ENCODE results near the gene OVOL1. TPM values are rescaled to one million over a fixed set of nuclear protein-coding genes. Genes with fewer than 3 reads are reported as not detected.
"Not testable (repeated sequence)": the region's sequence is repeated elsewhere in the genome, so short reads cannot be mapped to it uniquely, and the experiment has no call there.

OVOL1 gene
- total RNA-seq, 1 experiment from 2014 or later, result 10.5 TPM

DNA sequence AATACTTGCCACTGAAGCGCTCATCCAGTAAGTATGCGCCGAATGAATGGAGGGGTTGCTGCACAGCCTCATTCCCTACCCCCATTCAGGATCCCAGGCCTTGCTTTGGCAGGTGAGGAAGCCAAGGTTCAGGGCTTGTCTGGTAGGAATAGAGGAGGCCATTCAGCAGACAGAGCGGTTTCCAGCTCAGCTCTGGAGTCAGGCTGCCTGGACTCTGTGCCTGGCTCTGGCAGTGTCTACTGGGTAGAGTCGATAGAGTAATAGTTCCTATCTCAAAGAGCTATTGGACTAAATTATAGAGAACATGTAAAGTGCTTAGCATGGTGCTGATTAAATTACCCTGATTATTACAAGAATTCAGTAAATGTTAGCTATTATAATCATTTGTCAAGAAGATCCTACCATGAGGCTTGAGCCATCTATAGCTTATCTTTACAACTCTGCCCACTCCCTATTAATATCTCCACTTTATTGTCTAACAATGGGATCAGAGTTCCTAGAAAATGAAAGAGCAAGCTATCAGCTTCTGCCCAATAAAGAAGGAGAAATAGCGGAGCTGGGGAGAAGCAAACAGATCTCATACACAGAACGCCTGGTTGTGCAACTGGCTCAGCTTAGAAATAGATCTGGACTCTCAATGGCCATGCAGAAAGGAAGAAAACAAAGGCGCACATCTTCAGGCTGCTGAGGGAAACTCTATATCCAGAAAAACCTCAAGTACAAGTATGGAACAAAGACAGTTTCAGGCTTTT is 40.3 kb downstream of the OVOL1 start:
- intact Hi-C loops (cut with micrococcal nuclease; ENCODE audit: unreplicated experiment), result no loop called here
- Histone ChIP-seq H3K9me3 (ENCODE audit: insufficient read depth, low read depth) (no peaks in the 10 kb centered on the region), H2AFZ (no peak overlapping the region), H3K4me2 (no peak overlapping the region), H3K9me2 (ENCODE audit: insufficient read depth) (no peaks in the 10 kb centered on the region), H3K27ac (no peak overlapping the region), H3K27me3 (ENCODE audit: insufficient read depth, low read depth) (peaks cover 37% of the 10 kb centered on the region), H4K20me1 (ENCODE audit: insufficient read depth) (no peaks in the 10 kb centered on the region), H3K79me2 (ENCODE audit: low read depth) (no peaks in the 10 kb centered on the region), H3K4me3 (no peak overlapping the region), H3K4me1 (replicated peaks; ENCODE audit: insufficient read depth) (no peaks in the 10 kb centered on the region), H3K36me3 (ENCODE audit: low read depth) (no peaks in the 10 kb centered on the region), H3F3A (ENCODE audit: insufficient read depth, low read depth) (no peaks in the 10 kb centered on the region)
- ChIA-PET POLR2A (ENCODE audit: unreplicated experiment) (interaction anchor here (0.5 to 0.6 kb wide), 2 partner anchors 30 to 535 kb away, joined by 3 to 9 read pairs; no protein-coding TSS in a partner anchor), CTCF (interaction anchor here (0.6 to 0.8 kb wide), 2 partner anchors 56 to 121 kb away, joined by 3 to 8 read pairs; no protein-coding TSS in a partner anchor)
- no TSS peak for BruUV-seq (replicated peaks)
- no peak for TF ChIP-seq CTCF (conservative IDR thresholded peaks at IDR 0.05)
- TF ChIP-seq EZH2 (IDR thresholded peaks at IDR 0.05; ENCODE audit: low read depth), result no peak
- DNase-seq, result no peak

DNA sequence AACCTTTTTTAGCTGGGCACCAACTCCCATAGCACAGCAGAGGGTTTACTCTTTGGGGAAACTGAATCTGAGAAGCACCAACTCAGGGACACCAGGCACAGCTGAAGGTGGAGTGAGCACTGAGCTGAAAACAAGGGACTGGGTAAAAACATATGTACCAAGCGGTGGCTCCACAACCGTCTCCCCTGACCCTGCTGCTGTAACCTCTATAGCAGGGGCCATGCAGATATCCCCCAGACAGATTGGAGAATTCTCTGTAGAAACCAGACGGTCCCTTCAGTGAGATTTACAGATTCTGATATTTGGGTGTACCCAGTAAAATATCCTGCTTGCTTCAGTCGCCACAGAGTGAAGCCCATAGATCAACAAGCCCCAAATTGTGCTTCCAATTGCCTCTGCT is 42.6 kb downstream of the OVOL1 start:
- Histone ChIP-seq H3F3A (ENCODE audit: insufficient read depth, low read depth) (no peaks in the 10 kb centered on the region), H3K36me3 (ENCODE audit: low read depth) (no peaks in the 10 kb centered on the region), H2AFZ (no peak overlapping the region), H3K27me3 (ENCODE audit: insufficient read depth, low read depth) (peaks cover 53% of the 10 kb centered on the region), H3K27ac (no peak overlapping the region), H3K4me1 (replicated peaks; ENCODE audit: insufficient read depth) (no peaks in the 10 kb centered on the region), H3K4me3 (no peak overlapping the region), H3K9me2 (ENCODE audit: insufficient read depth) (no peaks in the 10 kb centered on the region), H3K9me3 (ENCODE audit: insufficient read depth, low read depth) (no peaks in the 10 kb centered on the region), H4K20me1 (ENCODE audit: insufficient read depth) (no peaks in the 10 kb centered on the region), H3K4me2 (no peak overlapping the region), H3K79me2 (ENCODE audit: low read depth) (no peaks in the 10 kb centered on the region)
- CTCF ChIA-PET, result interaction anchor here (0.6 kb wide), 2 partner anchors 95 to 406 kb away, joined by 4 to 5 read pairs; no protein-coding TSS in a partner anchor
- no peak for DNase-seq
- POLR2A ChIA-PET (ENCODE audit: unreplicated experiment), result no interaction called here
- TF ChIP-seq CTCF (conservative IDR thresholded peaks at IDR 0.05) (no peak), EZH2 (IDR thresholded peaks at IDR 0.05; ENCODE audit: low read depth) (no peak)
- intact Hi-C loops (cut with micrococcal nuclease; ENCODE audit: unreplicated experiment), result no loop called here
- no TSS peak for BruUV-seq (replicated peaks)

DNA sequence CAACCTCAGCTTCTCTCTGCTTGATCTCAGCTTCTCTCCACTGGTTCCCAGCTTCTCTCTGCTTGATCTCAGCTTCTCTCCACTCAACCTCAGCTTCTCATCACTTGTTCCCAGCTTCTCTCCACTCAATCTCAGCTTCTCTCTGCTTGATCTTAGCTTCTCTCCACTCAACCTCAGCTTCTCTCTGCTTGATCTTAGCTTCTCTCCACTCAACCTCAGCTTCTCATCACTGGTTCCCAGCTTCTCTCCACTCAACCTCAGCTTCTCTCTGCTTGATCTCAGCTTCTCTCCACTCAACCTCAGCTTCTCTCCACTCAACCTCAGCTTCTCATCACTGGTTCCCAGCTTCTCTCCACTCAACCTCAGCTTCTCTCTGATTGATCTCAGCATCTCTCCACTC is 45.4 kb downstream of the OVOL1 start:
- not testable (repeated sequence) for BruUV-seq (replicated peaks)

More for the DNA sequence above, 45.4 kb downstream of the OVOL1 start:
- H3K9me3 ChIP-seq (ENCODE audit: insufficient read depth, low read depth); H3K9me2 ChIP-seq (ENCODE audit: insufficient read depth); H3K36me3 ChIP-seq (ENCODE audit: low read depth); H3K4me2 ChIP-seq; H3K79me2 ChIP-seq (ENCODE audit: low read depth); H2AFZ ChIP-seq; H3F3A ChIP-seq (ENCODE audit: insufficient read depth, low read depth); H3K27ac ChIP-seq; intact Hi-C loops (cut with micrococcal nuclease; ENCODE audit: unreplicated experiment); DNase-seq; CTCF ChIA-PET; H4K20me1 ChIP-seq (ENCODE audit: insufficient read depth); H3K4me3 ChIP-seq; POLR2A ChIA-PET (ENCODE audit: unreplicated experiment); H3K4me1 ChIP-seq (replicated peaks; ENCODE audit: insufficient read depth): not testable (repeated sequence)
- H3K27me3 ChIP-seq (ENCODE audit: insufficient read depth, low read depth), result peaks cover 59% of the 10 kb centered on the region
